RWPE2 (cell line): ENCODE measurements around the gene FOSB.

Source experiments
- ATAC-seq: fragments of 200-7000 bp; cut with Tn5 transposase; 3 replicates; pipeline ENCODE4 v1.9.1; 2021; ENCODE audit warnings: low read depth
- DNase-seq: peaks from one replicate; pipeline ENCODE4 v3.0.0-alpha.2; 2020; ENCODE audit warnings: low spot score
- H3K27ac ChIP-seq: fragments of 450-650 bp; 2 replicates; pipeline ENCODE4 v1.5.1; 2017; ENCODE audit warnings: mild to moderate bottlenecking; ENCODE audit not compliant: poor library complexity, severe bottlenecking
- H3K27me3 ChIP-seq: fragments of 250-450 bp; sonication (Bioruptor Pico); 2 replicates; pipeline ENCODE4 v1.5.1; 2021; ENCODE audit warnings: mild to moderate bottlenecking, moderate library complexity; ENCODE audit not compliant: insufficient read depth, poor library complexity, severe bottlenecking
- H3K36me3 ChIP-seq: fragments of 250-450 bp; sonication (Bioruptor Pico); 2 replicates; pipeline ENCODE4 v1.5.1; 2020; ENCODE audit warnings: low read depth, mild to moderate bottlenecking, moderate library complexity
- H3K4me1 ChIP-seq: fragments of 250-450 bp; sonication (Bioruptor Pico); 2 replicates; pipeline ENCODE4 v1.5.1; 2021; ENCODE audit warnings: mild to moderate bottlenecking, moderate library complexity; ENCODE audit not compliant: insufficient read depth, poor library complexity, severe bottlenecking
- H3K4me3 ChIP-seq: fragments of 250-450 bp; sonication (Bioruptor Pico); 2 replicates; pipeline ENCODE4 v1.5.1; 2021; ENCODE audit warnings: mild to moderate bottlenecking, moderate library complexity; ENCODE audit not compliant: severe bottlenecking
- H3K9me3 ChIP-seq: fragments of 250-450 bp; sonication (Bioruptor Pico); 2 replicates; pipeline ENCODE4 v1.5.1; 2021; ENCODE audit warnings: mild to moderate bottlenecking, moderate library complexity; ENCODE audit not compliant: severe bottlenecking
- CTCF ChIP-seq: fragments of 450-650 bp; IDR thresholded peaks from one replicate; pipeline ENCODE4 v1.5.1; 2017; ENCODE audit warnings: mild to moderate bottlenecking, moderate library complexity; ENCODE audit not compliant: poor library complexity, severe bottlenecking

Gene FOSB

DNA sequence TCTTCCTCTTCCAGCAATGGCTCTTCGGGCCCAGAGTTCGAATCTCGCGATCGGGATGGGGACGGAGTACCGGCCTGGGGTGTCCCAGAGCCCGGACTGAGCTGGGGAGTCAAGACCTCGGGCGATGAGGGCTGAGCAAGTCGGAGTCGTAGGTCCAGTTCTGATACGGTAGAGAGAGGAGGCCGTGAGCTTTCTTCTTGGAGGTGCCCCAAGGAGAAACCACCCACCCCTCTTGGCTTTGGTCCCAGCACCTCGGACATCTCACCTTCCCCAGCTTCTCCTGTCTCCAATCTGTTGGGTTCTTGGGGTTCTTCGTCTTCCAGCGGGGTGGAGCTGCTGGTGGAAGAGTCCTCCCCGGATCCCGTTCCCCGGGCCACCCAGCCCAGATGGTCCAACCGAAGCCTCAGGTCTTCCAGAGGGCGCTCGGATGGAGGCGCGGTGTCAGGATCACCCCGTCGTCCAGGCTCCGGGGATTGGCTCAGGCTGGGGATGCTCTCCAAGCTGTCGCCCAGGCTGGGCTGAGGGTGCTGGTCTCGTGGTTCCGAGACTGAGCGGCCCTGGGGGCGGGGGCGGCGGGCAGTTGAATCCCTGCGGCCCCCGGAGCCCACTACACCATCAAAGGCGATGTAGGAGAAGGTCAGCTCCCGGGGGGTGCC, 26.6 kb downstream of the FOSB start:
- H3K4me1 ChIP-seq: peaks cover 11% of the 10 kb centered on the region
- H3K36me3 ChIP-seq: no peaks in the 10 kb centered on the region
- no peak overlapping the region for H3K4me3 ChIP-seq
- no peak overlapping the region for H3K27ac ChIP-seq
- no peaks in the 10 kb centered on the region for H3K27me3 ChIP-seq
- DNase-seq (no peak), ATAC-seq (no peak)
- H3K9me3 ChIP-seq: no peaks in the 10 kb centered on the region
- TF ChIP-seq CTCF: no peak

GRCh38 chr19:45495178-45495577, 27.4 kb downstream of the FOSB start:
- H3K36me3 ChIP-seq: no peaks in the 10 kb centered on the region
- no peak overlapping the region for H3K4me3 ChIP-seq
- no peak overlapping the region for H3K27ac ChIP-seq
- no peaks in the 10 kb centered on the region for H3K9me3 ChIP-seq
- H3K27me3 ChIP-seq: no peaks in the 10 kb centered on the region
- peaks cover 11% of the 10 kb centered on the region for H3K4me1 ChIP-seq
- no peak for DNase-seq
- TF ChIP-seq CTCF: no peak
- ATAC-seq: no peak

DNA sequence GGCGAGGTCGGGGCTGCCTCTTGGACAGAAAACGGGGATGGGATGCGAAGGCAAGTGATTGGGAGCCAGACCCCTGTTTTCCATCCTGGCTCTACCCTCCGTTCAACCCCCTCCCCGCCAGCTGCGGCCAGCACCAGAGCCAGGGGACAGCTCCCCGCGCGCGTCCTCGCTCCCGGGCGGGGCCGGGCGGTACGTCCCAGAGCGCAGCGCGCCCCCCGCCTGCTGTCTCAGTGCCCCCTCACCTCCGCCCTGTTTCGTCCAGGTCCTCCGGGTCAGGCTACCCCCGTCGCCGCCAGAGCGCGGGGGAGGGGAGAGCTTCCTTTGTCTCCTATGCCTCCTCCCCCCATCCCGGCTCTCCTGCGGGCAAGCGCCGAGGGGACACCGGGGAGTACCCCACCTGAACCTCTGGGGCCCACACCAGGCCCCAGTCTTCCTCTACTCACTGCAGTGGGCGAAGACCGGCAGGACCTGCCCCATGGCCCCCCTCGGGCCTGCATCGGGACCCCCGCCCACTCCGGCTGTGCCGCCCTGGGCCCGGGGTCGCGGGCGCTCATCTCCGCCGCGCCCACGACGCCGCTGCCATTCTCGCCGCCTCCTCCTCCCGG, 28.7 kb downstream of the FOSB start:
- Histone ChIP-seq H3K4me1 (peaks cover 11% of the 10 kb centered on the region), H3K36me3 (no peaks in the 10 kb centered on the region), H3K27ac (no peak overlapping the region), H3K27me3 (no peaks in the 10 kb centered on the region), H3K9me3 (no peaks in the 10 kb centered on the region), H3K4me3 (peak overlapping the region; percentile 64)
- no peak for ATAC-seq
- no peak for DNase-seq
- no peak for TF ChIP-seq CTCF

GRCh38 chr19:45497791-45498190, 30.0 kb downstream of the FOSB start:
- Histone ChIP-seq H3K27ac (no peak overlapping the region), H3K36me3 (no peaks in the 10 kb centered on the region), H3K9me3 (no peaks in the 10 kb centered on the region), H3K4me1 (peaks cover 11% of the 10 kb centered on the region), H3K4me3 (no peak overlapping the region), H3K27me3 (no peaks in the 10 kb centered on the region)
- ATAC-seq: no peak
- TF ChIP-seq CTCF: no peak
- no peak for DNase-seq
